Stimulated activated CD8-positive, alpha-beta memory T cell treated with anti-CD3 and anti-CD28 coated beads, Interleukin-15, amount 100 ng/mL, for 48 hours (primary cell): ENCODE results near the gene LRBA.

Experiments
- DNase-seq, 2 donors: peaks; one replicate each; pipeline ENCODE4 v3.0.0-alpha.2; 2020; ENCODE audit warnings: low read depth in 2 of 2

Gene LRBA

GRCh38 chr4:150369434-150370380, 645.4 kb downstream of the LRBA start:
- no peak for DNase-seq

- DNase-seq = no peak
Observed at GRCh38 chr4:150368667-150369066, 646.4 kb downstream of the LRBA start.

- DNase-seq = no peak
Observed at GRCh38 chr4:150367326-150367725, 647.8 kb downstream of the LRBA start.

- DNase-seq = no peak
Observed at GRCh38 chr4:150366487-150366999, 648.5 kb downstream of the LRBA start.

GRCh38 chr4:150363721-150364688, 651.1 kb downstream of the LRBA start:
- no peak for DNase-seq

- DNase-seq = no peak
Observed at GRCh38 chr4:150358691-150359090, 656.4 kb downstream of the LRBA start.

- DNase-seq = no peak
Observed at GRCh38 chr4:150357829-150358228, 657.3 kb downstream of the LRBA start.

- DNase-seq = no peak
Observed at GRCh38 chr4:150355858-150356455, 659.1 kb downstream of the LRBA start.

GRCh38 chr4:150355418-150355817, 659.7 kb downstream of the LRBA start:
- no peak for DNase-seq

- no peak for DNase-seq
Observed at GRCh38 chr4:150354214-150354796, 660.8 kb downstream of the LRBA start.

GRCh38 chr4:150348079-150348478, 667.0 kb downstream of the LRBA start:
- DNase-seq = no peak

GRCh38 chr4:150345207-150345744, 669.8 kb downstream of the LRBA start:
- DNase-seq = no peak

GRCh38 chr4:150343796-150344195, 671.3 kb downstream of the LRBA start:
- no peak for DNase-seq

- no peak for DNase-seq
Observed at GRCh38 chr4:150342945-150343344, 672.1 kb downstream of the LRBA start.

- DNase-seq = no peak
Observed at GRCh38 chr4:150337734-150338133, 677.4 kb downstream of the LRBA start.

- no peak for DNase-seq
Observed at GRCh38 chr4:150336676-150337412, 678.2 kb downstream of the LRBA start.

- no peak for DNase-seq
Observed at GRCh38 chr4:150332961-150333360, 682.1 kb downstream of the LRBA start.

GRCh38 chr4:150332086-150332485, 683.0 kb downstream of the LRBA start:
- no peak for DNase-seq

GRCh38 chr4:150329373-150329772, 685.7 kb downstream of the LRBA start:
- DNase-seq = no peak

GRCh38 chr4:150328496-150328895, 686.6 kb downstream of the LRBA start:
- DNase-seq = no peak
